CD4-positive, alpha-beta memory T cell (primary cell): ENCODE measurements around the gene MXD4. TPM values are rescaled to one million over a fixed set of nuclear protein-coding genes. Genes with fewer than 3 reads are reported as not detected.

Experiments
- CTCF ChIA-PET: fragments of 350-600 bp; sonication (Branson Sonifier 250); formaldehyde crosslinking; loops from one replicate; lab custom pipeline; 2021; ENCODE audit warnings: inconsistent platforms; ENCODE audit not compliant: partially characterized antibody; lab: Charles Lee
- POLR2A ChIA-PET: fragments of 350-600 bp; sonication (Branson Sonifier 250); formaldehyde crosslinking; loops from one replicate; lab custom pipeline; 2021; ENCODE audit not compliant: partially characterized antibody; lab: Charles Lee
- DNase-seq, 5 donors: peaks; one replicate each; pipeline versions ENCODE4 v3.0.0 to v3.0.0-alpha.2; 2020 to 2022; ENCODE audit warnings: mixed read lengths in 1 of 5
- H3K27ac ChIP-seq: one replicate; pipeline ENCODE4 v1.7.0; 2013; ENCODE audit warnings: low read depth, low read length
- H3K27me3 ChIP-seq: 2 replicates; pipeline ENCODE4 v1.7.0; 2013; ENCODE audit warnings: mild to moderate bottlenecking, low read length, moderate library complexity; ENCODE audit not compliant: insufficient read depth
- H3K36me3 ChIP-seq: 2 replicates; pipeline ENCODE4 v1.7.0; 2013; ENCODE audit warnings: mild to moderate bottlenecking, low read length, moderate library complexity; ENCODE audit not compliant: insufficient read depth
- H3K4me1 ChIP-seq: 2 replicates; pipeline ENCODE4 v1.7.0; 2013; ENCODE audit warnings: mild to moderate bottlenecking, low read length, moderate library complexity; ENCODE audit not compliant: insufficient read depth
- H3K4me3 ChIP-seq, 2 donors: one replicate each; pipeline ENCODE4 v1.7.0; 2013; ENCODE audit warnings: low read length in 2 of 2, mild to moderate bottlenecking in 1 of 2
- H3K9me3 ChIP-seq, 2 donors: one replicate each; pipeline ENCODE4 v1.7.0; 2013; ENCODE audit warnings: low read length in 2 of 2, control low read depth in 1 of 2; ENCODE audit not compliant: control insufficient read depth in 1 of 2
- H3K27ac Mint-ChIP-seq, 7 donors: one replicate each; pipeline ENCODE4 v1.8.0; 2020 to 2021; ENCODE audit warnings: mixed read lengths in 7 of 7, mild to moderate bottlenecking in 6 of 7, inconsistent platforms in 3 of 7, moderate library complexity in 3 of 7
- H3K27me3 Mint-ChIP-seq, 2 donors: one replicate each; pipeline ENCODE4 v1.8.0; 2020 to 2021; ENCODE audit warnings: mixed read lengths in 2 of 2
- H3K36me3 Mint-ChIP-seq, 2 donors: one replicate each; pipeline ENCODE4 v1.8.0; 2020 to 2021; ENCODE audit warnings: mixed read lengths in 2 of 2, inconsistent platforms in 1 of 2, mild to moderate bottlenecking in 1 of 2
- H3K4me1 Mint-ChIP-seq, 4 donors: one replicate each; pipeline ENCODE4 v1.8.0; 2020 to 2021; ENCODE audit warnings: mixed read lengths in 4 of 4, mild to moderate bottlenecking in 1 of 4
- H3K4me3 Mint-ChIP-seq, 8 donors: one replicate each; pipeline ENCODE4 v1.8.0; 2020 to 2021; ENCODE audit warnings: mixed read lengths in 8 of 8, mild to moderate bottlenecking in 7 of 8, moderate library complexity in 6 of 8, inconsistent platforms in 3 of 8
- H3K9me3 Mint-ChIP-seq, 8 donors: one replicate each; pipeline ENCODE4 v1.8.0; 2020 to 2021; ENCODE audit warnings: mixed read lengths in 8 of 8, mild to moderate bottlenecking in 5 of 8, inconsistent platforms in 3 of 8, moderate library complexity in 1 of 8
- intact Hi-C: fragments of 100-400 bp; cut with micrococcal nuclease; formaldehyde crosslinking; loops from one replicate; pipeline ENCODE4 v1.15.1; 2023
- polyA plus RNA-seq, 2 donors: library from polyadenylated mRNA; unstranded; fragments of 300-500 nt; fragmentation: Illumina TruSeq; gene quantifications; one replicate each; pipeline ENCODE4 v1.2.3, GENCODE V29; 2021
- total RNA-seq, 2 experiments: library from RNA; stranded (reverse); gene quantifications; one replicate each; pipeline ENCODE4 v1.2.3, GENCODE V29; 2021

Gene MXD4
- total and polyA plus RNA-seq, 4 experiments from 2014 or later = 31.9 to 67.5 (median 57.7) TPM

DNA sequence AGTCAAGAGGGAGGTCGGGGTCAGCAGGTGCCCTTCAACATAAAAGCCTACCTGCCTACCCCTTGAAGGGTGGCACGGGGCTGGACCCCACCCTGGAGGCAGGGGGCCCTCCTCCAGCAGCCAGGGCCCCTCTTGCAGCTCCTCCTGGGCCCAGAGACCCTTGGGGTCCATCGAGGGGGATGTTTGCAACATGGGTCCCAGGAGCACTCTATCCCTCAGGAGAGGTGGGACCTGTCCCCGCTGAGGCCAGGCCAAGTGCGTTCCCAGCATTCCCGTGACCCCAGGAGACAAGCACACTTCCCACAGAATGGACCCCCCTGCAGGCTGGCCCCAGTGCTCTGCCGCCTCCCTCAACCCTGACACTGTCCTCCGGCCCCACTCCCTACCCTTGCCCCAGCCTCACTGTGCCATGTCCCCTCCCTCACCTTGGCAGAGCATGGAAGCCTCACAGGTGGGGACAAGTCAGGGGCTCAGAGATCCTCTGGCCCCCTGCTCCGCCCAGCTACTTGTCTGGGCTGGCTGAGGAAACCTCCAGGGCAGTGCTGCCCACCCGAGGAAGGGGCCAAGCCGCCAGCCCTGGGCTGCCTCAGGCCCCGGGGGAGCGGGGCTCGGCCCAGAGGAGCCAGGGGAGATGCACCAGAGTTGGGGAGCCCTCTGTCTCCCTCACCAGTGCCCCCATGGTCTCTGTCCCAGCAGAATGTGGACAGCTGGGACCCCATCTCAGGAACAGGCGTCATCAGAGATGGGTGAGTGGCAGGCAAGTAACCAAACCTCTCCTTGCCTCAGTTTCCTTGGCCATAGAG lies 2.2 kb downstream of the MXD4 start:
- Histone ChIP-seq H3K4me3 (peak overlapping the region in 1 of 2 donors; percentile 28), H3K27ac (peak overlapping the region; percentile 66)
- peak overlapping the region in 4 of 7 donors; percentile 4 to 75 (median 34) for H3K27ac Mint-ChIP-seq

DNA sequence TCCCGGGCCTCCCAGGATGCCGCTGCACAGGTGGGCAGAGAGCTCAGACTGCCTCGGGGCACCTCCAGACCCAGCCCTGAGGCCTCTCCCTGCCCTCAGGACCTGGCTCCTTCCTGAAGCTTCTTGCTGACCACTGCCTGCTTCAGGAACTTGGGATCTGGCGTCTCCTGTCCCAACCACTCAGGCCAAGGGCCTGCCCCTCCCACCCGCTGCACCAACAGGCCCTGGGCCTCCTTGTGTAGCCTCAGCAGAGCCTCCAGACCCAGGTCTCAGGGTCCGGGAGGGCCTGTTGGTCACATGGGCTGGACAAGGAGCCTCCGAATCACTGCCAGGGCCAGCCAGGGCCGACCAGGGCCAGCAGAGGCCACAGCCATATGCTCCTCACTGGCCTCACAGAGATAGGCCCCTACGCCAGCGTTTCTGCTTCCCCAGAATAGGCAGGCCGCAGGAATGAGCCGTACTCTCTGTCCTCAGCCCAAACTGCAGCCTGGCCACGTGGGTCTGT lies 2.8 kb downstream of the MXD4 start:
- Histone ChIP-seq H3K36me3 (peaks cover 18% of the 10 kb centered on the region), H3K9me3 (no peaks in the 10 kb centered on the region), H3K27me3 (no peaks in the 10 kb centered on the region), H3K4me3 (no peak overlapping the region), H3K4me1 (peaks cover 48% of the 10 kb centered on the region), H3K27ac (no peak overlapping the region)
- no peak for DNase-seq
- Mint-ChIP-seq H3K9me3 (no peaks in the 10 kb centered on the region), H3K27me3 (no peaks in the 10 kb centered on the region), H3K36me3 (peaks cover 12 to 22% of the 10 kb centered on the region in 2 donors), H3K4me3 (peak overlapping the region in 2 of 8 donors; percentile 13 to 31), H3K27ac (no peak overlapping the region), H3K4me1 (peaks cover 5 to 37% (median 14%) of the 10 kb centered on the region in 4 donors)
- POLR2A ChIA-PET = interaction anchor here (1.2 to 2.2 kb wide), 2 partner anchors 207 to 209 kb away, joined by 3 to 8 read pairs; partner anchors contain the start of gene RNF4
- CTCF ChIA-PET = no interaction called here
- intact Hi-C loops = no loop called here

More for the DNA sequence above, 2.2 kb downstream of the MXD4 start:
- peak overlapping the region; percentile 52 to 82 (median 68) for H3K4me3 Mint-ChIP-seq
- no peaks in the 10 kb centered on the region for H3K9me3 Mint-ChIP-seq
- Histone ChIP-seq H3K36me3 (peaks cover 11% of the 10 kb centered on the region), H3K27me3 (no peaks in the 10 kb centered on the region), H3K9me3 (no peaks in the 10 kb centered on the region), H3K4me1 (peaks cover 48% of the 10 kb centered on the region)
- ChIA-PET CTCF (no interaction called here), POLR2A (interaction anchor here (0.8 to 4.0 kb wide), 8 partner anchors 8 to 209 kb away, joined by 3 to 63 read pairs (median 4); partner anchors contain the start of genes HAUS3, POLN and RNF4)
- DNase-seq = no peak
- intact Hi-C loops = no loop called here
- peaks cover 7 to 15% of the 10 kb centered on the region in 2 donors for H3K36me3 Mint-ChIP-seq
- H3K4me1 Mint-ChIP-seq = peaks cover 4 to 32% (median 9%) of the 10 kb centered on the region in 4 donors
- no peaks in the 10 kb centered on the region for H3K27me3 Mint-ChIP-seq

DNA sequence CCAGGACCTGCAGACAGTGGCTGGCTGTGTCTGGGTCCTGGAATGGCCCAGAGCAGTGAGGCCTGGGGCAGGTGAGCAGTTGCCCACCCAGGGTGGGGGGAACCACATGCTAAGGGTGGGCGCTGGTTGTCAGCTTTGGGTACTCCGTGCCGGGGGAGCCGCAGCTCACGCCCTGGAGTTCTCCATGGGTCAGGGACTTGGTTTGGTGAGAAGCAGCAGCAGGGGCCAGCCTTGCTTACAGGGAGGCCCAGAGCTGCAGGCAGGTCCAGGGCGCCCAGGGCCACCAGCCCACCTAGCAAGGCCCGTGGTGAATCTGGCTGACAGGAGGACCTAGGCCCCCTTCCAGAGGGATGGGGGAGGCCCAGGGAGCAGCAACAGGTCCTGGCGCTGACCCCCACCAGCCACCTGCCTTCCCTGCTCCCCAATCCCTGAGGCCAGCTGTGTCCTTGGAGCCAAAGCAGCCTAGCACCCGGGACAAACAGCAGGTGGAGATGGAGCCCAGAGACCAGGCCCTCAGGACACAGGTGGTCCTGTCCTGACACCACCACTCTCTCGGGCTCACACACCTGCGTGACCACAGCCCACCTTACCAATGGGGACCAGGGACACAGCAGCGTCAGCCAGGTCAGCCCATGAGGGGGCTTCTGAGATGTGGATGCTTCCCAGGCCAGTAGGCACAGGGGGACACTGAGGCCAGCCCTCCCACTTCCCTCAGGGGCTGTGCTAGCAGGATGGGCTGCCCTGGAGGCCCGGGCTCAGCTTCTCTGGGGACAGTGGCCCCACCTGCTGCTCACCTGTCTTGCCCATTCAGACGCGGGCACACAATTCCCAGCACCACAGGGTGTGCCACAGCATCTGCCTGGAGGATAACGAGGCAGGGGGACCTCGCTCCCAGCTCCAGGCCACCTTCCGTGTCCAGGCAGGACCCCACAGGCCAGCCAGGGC lies 3.5 kb downstream of the MXD4 start:
- Histone ChIP-seq H3K9me3 (no peaks in the 10 kb centered on the region), H3K27ac (no peak overlapping the region), H3K4me3 (no peak overlapping the region), H3K27me3 (no peaks in the 10 kb centered on the region), H3K4me1 (peaks cover 43% of the 10 kb centered on the region), H3K36me3 (peaks cover 24% of the 10 kb centered on the region)
- DNase-seq = peak in 1 of 5 donors; percentile 24
- Mint-ChIP-seq H3K27me3 (no peaks in the 10 kb centered on the region), H3K9me3 (no peaks in the 10 kb centered on the region), H3K4me1 (peaks cover 5 to 30% (median 14%) of the 10 kb centered on the region in 4 donors), H3K36me3 (peaks cover 17 to 24% of the 10 kb centered on the region in 2 donors), H3K27ac (peak overlapping the region in 2 of 7 donors; percentile 29 to 72), H3K4me3 (no peak overlapping the region)
- intact Hi-C loops = no loop called here
- ChIA-PET POLR2A (interaction anchor here (1.0 to 1.4 kb wide), 3 partner anchors 17 to 161 kb away, joined by 3 to 4 read pairs (median 4); partner anchors contain the start of gene CFAP99), CTCF (no interaction called here)

DNA sequence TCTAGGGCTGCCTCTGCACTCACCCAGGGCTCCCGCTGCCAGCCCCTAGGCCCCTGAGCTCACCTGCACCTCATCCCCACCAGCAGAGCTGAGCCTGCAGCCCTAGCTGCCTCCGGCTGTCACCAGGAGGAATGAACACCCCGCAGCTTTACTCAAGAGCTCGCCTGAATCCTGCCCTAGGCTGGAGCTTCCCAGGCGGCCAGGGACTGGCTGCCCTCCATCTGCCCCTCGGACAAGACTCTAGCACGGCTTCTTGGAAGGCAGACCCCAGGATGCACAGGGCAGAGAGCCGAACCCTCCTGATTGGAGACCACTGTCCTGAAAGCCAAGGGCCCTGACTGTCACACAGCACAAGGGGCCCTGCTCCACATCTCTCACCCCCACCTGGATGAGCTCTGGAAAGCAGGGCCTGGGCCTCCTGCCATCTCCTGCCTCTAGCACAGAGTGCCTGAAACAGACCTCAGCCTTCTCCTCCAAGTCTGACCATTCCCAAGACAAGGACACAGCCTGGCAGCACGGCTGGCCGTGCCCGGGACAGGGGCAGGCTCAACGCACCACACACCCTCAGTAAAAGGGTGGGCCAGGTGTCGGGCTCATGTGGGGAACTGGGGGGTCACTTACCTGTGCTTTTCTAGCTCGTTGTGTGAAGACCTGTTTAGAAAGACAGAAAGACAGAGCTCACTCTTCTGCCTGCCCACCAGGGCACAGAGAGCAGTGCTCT lies 4.4 kb downstream of the MXD4 start:
- Histone ChIP-seq H3K36me3 (peaks cover 29% of the 10 kb centered on the region), H3K27ac (no peak overlapping the region), H3K9me3 (no peaks in the 10 kb centered on the region), H3K27me3 (no peaks in the 10 kb centered on the region), H3K4me3 (no peak overlapping the region), H3K4me1 (peaks cover 35% of the 10 kb centered on the region)
- CTCF ChIA-PET = no interaction called here
- intact Hi-C loops = no loop called here
- Mint-ChIP-seq H3K4me3 (no peak overlapping the region), H3K27me3 (no peaks in the 10 kb centered on the region), H3K9me3 (no peaks in the 10 kb centered on the region), H3K36me3 (peaks cover 17 to 27% of the 10 kb centered on the region in 2 donors), H3K4me1 (peaks cover 8 to 27% (median 14%) of the 10 kb centered on the region in 4 donors), H3K27ac (peak overlapping the region in 4 of 7 donors; percentile 59 to 83 (median 76))
- POLR2A ChIA-PET = interaction anchor here (1.0 to 1.4 kb wide), 4 partner anchors 15 to 162 kb away, joined by 3 to 4 read pairs (median 4); partner anchors contain the start of gene CFAP99
- DNase-seq = peak in 1 of 5 donors; percentile 26

DNA sequence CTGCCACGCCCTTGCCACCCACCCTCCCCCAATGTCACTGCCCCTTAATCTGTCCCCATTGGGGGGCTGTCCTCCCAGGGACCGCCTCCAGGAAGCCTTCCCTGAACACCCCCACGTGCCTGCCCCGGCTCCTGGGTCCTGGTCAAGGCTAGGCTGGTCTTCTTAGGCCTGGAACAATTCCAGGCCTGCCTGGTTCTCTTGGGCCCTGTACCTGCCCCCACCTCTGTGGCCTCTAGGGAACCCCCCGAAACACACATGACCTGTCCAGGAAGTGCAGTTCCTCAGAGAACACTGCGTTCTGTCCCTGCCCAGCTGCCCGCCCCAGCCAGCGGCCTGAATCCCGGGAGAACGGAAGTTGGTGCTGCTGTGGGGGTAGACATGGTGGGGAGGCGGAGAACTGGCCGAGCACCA lies 5.1 kb downstream of the MXD4 start:
- intact Hi-C loops = no loop called here
- peaks cover 17 to 31% of the 10 kb centered on the region in 2 donors for H3K36me3 Mint-ChIP-seq
- no peaks in the 10 kb centered on the region for H3K9me3 Mint-ChIP-seq
- H3K4me3 Mint-ChIP-seq = peak overlapping the region in 1 of 8 donors; percentile 4
- H3K4me1 ChIP-seq = peaks cover 35% of the 10 kb centered on the region
- peaks cover 29% of the 10 kb centered on the region for H3K36me3 ChIP-seq
- no peak overlapping the region for H3K4me3 ChIP-seq
- H3K27ac ChIP-seq = no peak overlapping the region
- no peaks in the 10 kb centered on the region for H3K27me3 ChIP-seq
- POLR2A ChIA-PET = interaction anchor here (1.0 kb wide), 1 partner anchor 14 kb away, joined by 3 read pairs; no protein-coding TSS in a partner anchor
- H3K4me1 Mint-ChIP-seq = peaks cover 8 to 27% (median 12%) of the 10 kb centered on the region in 4 donors
- CTCF ChIA-PET = no interaction called here
- H3K9me3 ChIP-seq = no peaks in the 10 kb centered on the region
- DNase-seq = peak in 1 of 5 donors; percentile 32
- peak overlapping the region in 4 of 7 donors; percentile 7 to 81 (median 50) for H3K27ac Mint-ChIP-seq
- H3K27me3 Mint-ChIP-seq = no peaks in the 10 kb centered on the region

DNA sequence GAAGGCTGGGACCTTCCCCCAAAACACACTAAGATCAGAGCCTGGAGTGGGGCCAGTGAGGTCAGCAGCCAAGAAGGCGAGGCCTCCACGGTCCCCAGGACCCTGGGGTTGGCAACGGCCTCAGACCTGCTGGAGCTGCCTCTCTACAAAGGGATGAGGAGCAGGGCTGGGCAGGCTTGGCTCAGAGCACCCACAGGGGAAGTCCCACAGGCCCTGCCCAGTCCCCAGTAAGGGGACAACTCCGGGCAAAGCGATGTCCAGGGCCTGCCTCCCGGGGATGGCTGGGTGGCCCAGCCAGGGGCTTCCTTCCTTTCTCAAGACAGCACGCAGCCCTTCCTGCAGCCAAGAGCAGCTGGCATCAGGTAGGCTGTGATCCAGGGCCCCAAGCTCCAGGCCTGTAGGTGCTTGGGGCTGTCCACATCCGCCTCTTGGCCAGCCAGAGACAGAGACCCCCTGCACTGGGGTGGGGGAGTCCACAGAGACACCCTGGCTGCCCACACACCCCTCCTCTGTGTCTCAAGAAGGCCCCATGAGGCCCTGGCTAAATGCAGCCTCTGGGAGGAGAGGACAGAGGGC lies 5.7 kb downstream of the MXD4 start:
- H3K9me3 Mint-ChIP-seq = peaks cover 0 to 2% (median 0%) of the 10 kb centered on the region in 8 donors
- no peak overlapping the region for H3K27ac Mint-ChIP-seq
- no peak overlapping the region for H3K4me3 ChIP-seq
- H3K36me3 ChIP-seq = peaks cover 29% of the 10 kb centered on the region
- no peaks in the 10 kb centered on the region for H3K27me3 ChIP-seq
- peaks cover 35% of the 10 kb centered on the region for H3K4me1 ChIP-seq
- H3K27me3 Mint-ChIP-seq = no peaks in the 10 kb centered on the region
- intact Hi-C loops = no loop called here
- no peaks in the 10 kb centered on the region for H3K9me3 ChIP-seq
- H3K36me3 Mint-ChIP-seq = peaks cover 17 to 36% of the 10 kb centered on the region in 2 donors
- no peak overlapping the region for H3K27ac ChIP-seq
- POLR2A ChIA-PET = interaction anchor here (0.9 to 1.0 kb wide), 2 partner anchors 11 to 14 kb away, joined by 3 to 4 read pairs; no protein-coding TSS in a partner anchor
- peak in 1 of 5 donors; percentile 31 for DNase-seq
- peaks cover 8 to 27% (median 12%) of the 10 kb centered on the region in 4 donors for H3K4me1 Mint-ChIP-seq
- CTCF ChIA-PET = no interaction called here
- no peak overlapping the region for H3K4me3 Mint-ChIP-seq
